Panc1 (cell line): Measurements from ENCODE around the gene FOXM1. TPM values are rescaled to one million over a fixed set of nuclear protein-coding genes. Genes with fewer than 3 reads are reported as not detected.

Experiments
- ATAC-seq: fragments of 200-7000 bp; cut with Tn5 transposase; 2 replicates; pipeline ENCODE4 v1.9.1; 2020; ENCODE audit warnings: mild to moderate bottlenecking, moderate library complexity
- BruUV-seq: library from RNA; stranded (reverse); fragments of 400-500 nt; replicated peaks from 2 replicates; lab custom pipeline; 2021; lab: Mats Ljungman, UMichigan
- CTCF ChIA-PET: fragments of 300-600 bp; sonication (Branson Sonifier 250); formaldehyde crosslinking; loops from one replicate; lab custom pipeline; 2022; ENCODE audit warnings: antibody characterized with exemption; lab: Charles Lee
- POLR2A ChIA-PET: fragments of 300-600 bp; sonication (Branson Sonifier 250); formaldehyde crosslinking; loops from one replicate; lab custom pipeline; 2022; ENCODE audit warnings: antibody characterized with exemption; lab: Charles Lee
- DNase-seq: peaks from one replicate; pipeline ENCODE4 v3.0.0-alpha.2; 2010; ENCODE audit warnings: low read depth, low spot score
- H3K27ac ChIP-seq: 2 replicates; pipeline ENCODE4 v1.5.1; 2011; ENCODE audit warnings: mild to moderate bottlenecking, low read length, inconsistent platforms
- H3K27me3 ChIP-seq: fragments of 200-500 bp; sonication (Bioruptor generic); 2 replicates; pipeline ENCODE4 v1.6.0; 2014; ENCODE audit warnings: low read length, inconsistent platforms; ENCODE audit not compliant: control insufficient read depth, insufficient read depth
- H3K36me3 ChIP-seq: fragments of 200-500 bp; sonication (Bioruptor generic); 2 replicates; pipeline ENCODE4 v1.5.1; 2014; ENCODE audit warnings: inconsistent platforms, mild to moderate bottlenecking, low read length, moderate library complexity; ENCODE audit not compliant: control insufficient read depth, insufficient read depth
- H3K4me1 ChIP-seq: 2 replicates; pipeline ENCODE4 v1.5.1; 2011; ENCODE audit warnings: inconsistent platforms, mild to moderate bottlenecking, low read length, moderate library complexity; ENCODE audit not compliant: control insufficient read depth, insufficient read depth
- H3K4me3 ChIP-seq, 2 experiments: 2 replicates each; pipeline ENCODE4 v1.5.1; 2011 to 2012; ENCODE audit warnings: low read depth in 2 of 2, low read length in 2 of 2, mild to moderate bottlenecking in 2 of 2, inconsistent platforms in 1 of 2, moderate library complexity in 1 of 2
- H3K9me3 ChIP-seq: fragments of 200-500 bp; sonication (Bioruptor generic); 2 replicates; pipeline ENCODE4 v1.5.1; 2014; ENCODE audit warnings: low read depth, mild to moderate bottlenecking, inconsistent platforms, low read length, moderate library complexity; ENCODE audit not compliant: control insufficient read depth, insufficient read depth
- CTCF ChIP-seq: fragments of 450-650 bp; IDR thresholded peaks from 2 replicates; pipeline ENCODE4 v1.5.1; 2017; ENCODE audit warnings: mild to moderate bottlenecking
- POLR2AphosphoS5 ChIP-seq: IDR thresholded peaks from 2 replicates; pipeline ENCODE4 v1.6.1; 2012; ENCODE audit warnings: mild to moderate bottlenecking, low read depth, low read length, moderate library complexity
- SIN3A ChIP-seq: IDR thresholded peaks from 2 replicates; pipeline ENCODE4 v1.6.1; 2012; ENCODE audit warnings: low read depth, mild to moderate bottlenecking, low read length, moderate library complexity, borderline replicate concordance; ENCODE audit not compliant: insufficient read depth
- TCF7L2 ChIP-seq: IDR thresholded peaks from 2 replicates; pipeline ENCODE4 v1.6.1; 2011; ENCODE audit warnings: mild to moderate bottlenecking, low read depth, low read length, inconsistent platforms
- in situ Hi-C: cut with HindIII; loops from 2 replicates; pipeline ENCODE4 v1.10.0; 2016; ENCODE audit warnings: low sequenced_read_pairs, low pct_unique_long_range_greater_than_20kb
- intact Hi-C: fragments of 100-400 bp; cut with micrococcal nuclease; formaldehyde crosslinking; loops from one replicate; pipeline ENCODE4 v1.10.0; 2022; ENCODE audit not compliant: unreplicated experiment
- total RNA-seq: library from RNA; stranded (reverse); gene quantifications from one replicate; pipeline ENCODE4 v1.2.1, GENCODE V29; 2021; ENCODE audit not compliant: unreplicated experiment
- TF ChIP-seq, protein P1 (sequence below), 2 experiments: IDR thresholded peaks; 2 replicates each; pipeline ENCODE4 v1.6.1; 2011 to 2012; ENCODE audit warnings: low read depth in 2 of 2, control low read depth in 1 of 2, low read length in 1 of 2, mild to moderate bottlenecking in 1 of 2, moderate library complexity in 1 of 2; ENCODE audit not compliant: insufficient read depth in 1 of 2

Gene FOXM1
- total RNA-seq, 1 experiment from 2014 or later: 71.2 TPM

- H3K4me1 ChIP-seq: no peaks in the 10 kb centered on the region
- intact Hi-C loops: no loop called here
- H3K27ac ChIP-seq: no peak overlapping the region
- H3K36me3 ChIP-seq: peaks cover 7% of the 10 kb centered on the region; the same call in 1 of the 2 replicates
- TF ChIP-seq TCF7L2 (no peak), SIN3A (no peak), CTCF (no peak), POLR2AphosphoS5 (no peak)
- ChIA-PET POLR2A (no interaction called here), CTCF (no interaction called here)
- H3K4me3 ChIP-seq: no peak overlapping the region
- ATAC-seq (no peak), DNase-seq (no peak)
- BruUV-seq: no TSS peak
- no peaks in the 10 kb centered on the region for H3K9me3 ChIP-seq
- no peaks in the 10 kb centered on the region for H3K27me3 ChIP-seq
- in situ Hi-C loops: no loop called here
Measured at GRCh38 chr12:2925322-2925995, 48.5 kb upstream of the FOXM1 start.

GRCh38 chr12:2924019-2924418 is 47.0 kb upstream of the FOXM1 start:
- DNase-seq (no peak), ATAC-seq (no peak)
- Histone ChIP-seq H3K4me3 (no peak overlapping the region), H3K27me3 (no peaks in the 10 kb centered on the region), H3K36me3 (peaks cover 7% of the 10 kb centered on the region; the same call in 1 of the 2 replicates), H3K27ac (no peak overlapping the region), H3K9me3 (no peaks in the 10 kb centered on the region), H3K4me1 (no peaks in the 10 kb centered on the region)
- in situ Hi-C loops (no loop called here), intact Hi-C loops (no loop called here)
- ChIA-PET CTCF (no interaction called here), POLR2A (no interaction called here)
- no TSS peak for BruUV-seq
- TF ChIP-seq TCF7L2 (no peak), SIN3A (no peak), CTCF (no peak), POLR2AphosphoS5 (no peak)
- TF ChIP-seq, protein P1, sequence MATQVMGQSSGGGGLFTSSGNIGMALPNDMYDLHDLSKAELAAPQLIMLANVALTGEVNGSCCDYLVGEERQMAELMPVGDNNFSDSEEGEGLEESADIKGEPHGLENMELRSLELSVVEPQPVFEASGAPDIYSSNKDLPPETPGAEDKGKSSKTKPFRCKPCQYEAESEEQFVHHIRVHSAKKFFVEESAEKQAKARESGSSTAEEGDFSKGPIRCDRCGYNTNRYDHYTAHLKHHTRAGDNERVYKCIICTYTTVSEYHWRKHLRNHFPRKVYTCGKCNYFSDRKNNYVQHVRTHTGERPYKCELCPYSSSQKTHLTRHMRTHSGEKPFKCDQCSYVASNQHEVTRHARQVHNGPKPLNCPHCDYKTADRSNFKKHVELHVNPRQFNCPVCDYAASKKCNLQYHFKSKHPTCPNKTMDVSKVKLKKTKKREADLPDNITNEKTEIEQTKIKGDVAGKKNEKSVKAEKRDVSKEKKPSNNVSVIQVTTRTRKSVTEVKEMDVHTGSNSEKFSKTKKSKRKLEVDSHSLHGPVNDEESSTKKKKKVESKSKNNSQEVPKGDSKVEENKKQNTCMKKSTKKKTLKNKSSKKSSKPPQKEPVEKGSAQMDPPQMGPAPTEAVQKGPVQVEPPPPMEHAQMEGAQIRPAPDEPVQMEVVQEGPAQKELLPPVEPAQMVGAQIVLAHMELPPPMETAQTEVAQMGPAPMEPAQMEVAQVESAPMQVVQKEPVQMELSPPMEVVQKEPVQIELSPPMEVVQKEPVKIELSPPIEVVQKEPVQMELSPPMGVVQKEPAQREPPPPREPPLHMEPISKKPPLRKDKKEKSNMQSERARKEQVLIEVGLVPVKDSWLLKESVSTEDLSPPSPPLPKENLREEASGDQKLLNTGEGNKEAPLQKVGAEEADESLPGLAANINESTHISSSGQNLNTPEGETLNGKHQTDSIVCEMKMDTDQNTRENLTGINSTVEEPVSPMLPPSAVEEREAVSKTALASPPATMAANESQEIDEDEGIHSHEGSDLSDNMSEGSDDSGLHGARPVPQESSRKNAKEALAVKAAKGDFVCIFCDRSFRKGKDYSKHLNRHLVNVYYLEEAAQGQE (IDR thresholded peaks at IDR 0.05; ENCODE audit: insufficient read depth in 1 of 2, low read depth in 2 of 2, low read length in 1 of 2): no peak
